GM18909 (cell line): Measurements from ENCODE around the gene ZFR.
A peak's percentile ranks its signal among the peaks of the same experiment; 100 is the strongest.
"Not testable (repeated sequence)": the region's sequence is repeated elsewhere in the genome, so short reads cannot be mapped to it uniquely, and the experiment has no call there.

Experiments used
- ATAC-seq: cut with Tn5 transposase; IDR thresholded peaks from one replicate; pipeline ENCODE4 v1.9.1; 2021; ENCODE audit warnings: mild to moderate bottlenecking; ENCODE audit not compliant: unreplicated experiment, poor library complexity

ZFR gene

DNA sequence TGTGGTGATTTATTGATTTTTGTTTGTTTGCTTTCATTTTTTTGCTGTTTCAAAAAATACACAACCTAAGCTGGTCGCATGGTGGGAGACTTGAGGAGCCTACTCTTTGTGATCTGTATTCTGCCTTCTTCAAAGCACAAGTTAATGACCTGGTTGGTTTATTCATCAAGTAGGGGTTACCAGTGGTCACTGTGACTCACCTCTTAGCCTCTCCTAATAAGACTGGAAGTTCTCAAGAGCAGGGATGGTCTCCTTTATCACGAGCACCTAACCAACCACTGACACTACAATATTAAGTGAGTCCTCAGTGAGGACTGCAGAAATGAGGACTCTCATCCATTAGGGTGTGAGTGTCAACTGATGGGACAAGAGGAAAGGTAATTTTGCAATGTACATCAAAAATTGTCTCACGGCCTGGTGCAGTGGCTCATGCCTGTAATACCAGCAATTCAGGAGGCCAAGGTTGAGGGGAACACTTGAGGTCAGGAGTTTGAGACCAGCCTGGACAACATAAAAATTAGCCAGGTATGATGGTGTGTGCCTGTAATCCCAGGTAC, 118.2 kb downstream of the ZFR start:
- ATAC-seq, result no peak

DNA sequence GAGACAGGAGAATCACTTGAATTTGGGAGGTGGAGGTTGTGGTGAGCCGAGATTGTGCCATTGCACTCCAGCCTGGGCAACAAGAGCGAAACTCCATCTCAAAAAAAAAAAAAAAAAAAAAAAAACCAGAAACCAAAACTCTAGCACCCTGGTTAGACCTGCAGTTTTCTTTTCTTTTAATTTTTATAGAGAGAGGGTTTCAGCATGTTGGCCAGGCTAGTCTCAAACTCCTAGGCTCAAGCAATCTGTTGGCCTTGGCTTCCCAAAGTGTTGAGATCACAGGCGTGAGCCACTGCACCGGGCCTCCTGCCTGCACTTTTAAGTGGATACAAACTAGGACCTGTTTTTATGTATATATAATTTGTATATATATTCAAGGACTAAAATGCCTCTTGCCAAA, 118.9 kb downstream of the ZFR start:
- no peak for ATAC-seq

DNA sequence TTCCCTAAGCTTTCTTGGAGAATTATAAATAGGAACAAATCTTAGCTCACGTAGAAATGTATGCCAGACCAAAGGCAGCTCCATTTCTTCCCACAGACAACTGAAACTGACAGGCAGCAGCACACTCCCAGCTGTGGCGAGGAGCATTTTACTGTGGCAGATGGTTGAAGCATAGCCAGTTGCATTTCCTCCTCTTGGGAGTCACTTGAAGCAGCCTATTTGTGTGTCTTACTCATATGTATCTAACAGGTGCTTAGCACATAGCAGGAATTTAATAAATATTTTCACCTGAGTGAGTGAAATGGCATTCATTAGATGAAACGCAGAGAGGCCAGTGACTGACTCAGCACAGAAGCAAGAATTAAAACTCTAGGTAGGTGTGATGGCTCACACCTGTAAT, 119.5 kb downstream of the ZFR start:
- peak; percentile 62 for ATAC-seq

DNA sequence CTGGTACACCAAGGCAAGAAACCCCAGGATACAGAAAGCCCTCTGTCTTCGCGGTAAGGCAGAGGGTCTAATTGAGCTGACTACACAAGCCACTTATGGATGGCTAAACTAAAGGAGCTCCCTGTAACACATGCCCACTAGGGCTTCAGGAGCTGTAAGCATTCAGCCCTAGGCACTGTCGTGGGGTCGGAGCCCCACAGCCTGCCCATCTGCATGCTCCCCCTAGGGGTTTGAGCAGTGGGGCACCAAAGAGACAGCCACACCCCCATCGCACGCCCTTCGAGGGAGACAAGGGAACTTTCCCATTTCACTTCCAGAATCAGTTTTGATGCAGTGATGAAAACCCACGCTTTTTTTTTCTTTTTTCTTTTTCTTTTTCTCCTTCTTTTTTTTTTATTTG, 120.8 kb downstream of the ZFR start:
- ATAC-seq, result no peak

DNA sequence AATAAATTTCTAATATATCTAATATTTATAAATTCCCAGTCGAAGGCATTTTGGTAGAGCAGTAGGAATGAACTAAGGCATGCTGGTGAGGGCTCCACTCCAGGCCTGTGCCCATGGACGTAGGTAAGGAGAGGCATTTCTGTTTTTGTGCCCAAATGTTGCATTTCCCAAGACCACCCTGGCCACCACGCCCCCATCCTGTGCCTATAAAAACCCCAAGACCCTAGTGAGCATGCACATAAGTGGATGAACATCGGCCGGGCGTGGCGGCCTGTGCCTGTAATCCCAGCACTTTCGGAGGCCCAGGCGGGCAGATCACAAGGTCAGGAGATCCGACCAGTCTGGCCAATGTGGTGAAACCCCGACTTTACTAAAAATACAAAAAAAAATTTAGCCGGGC, 121.7 kb downstream of the ZFR start:
- ATAC-seq, result no peak

DNA sequence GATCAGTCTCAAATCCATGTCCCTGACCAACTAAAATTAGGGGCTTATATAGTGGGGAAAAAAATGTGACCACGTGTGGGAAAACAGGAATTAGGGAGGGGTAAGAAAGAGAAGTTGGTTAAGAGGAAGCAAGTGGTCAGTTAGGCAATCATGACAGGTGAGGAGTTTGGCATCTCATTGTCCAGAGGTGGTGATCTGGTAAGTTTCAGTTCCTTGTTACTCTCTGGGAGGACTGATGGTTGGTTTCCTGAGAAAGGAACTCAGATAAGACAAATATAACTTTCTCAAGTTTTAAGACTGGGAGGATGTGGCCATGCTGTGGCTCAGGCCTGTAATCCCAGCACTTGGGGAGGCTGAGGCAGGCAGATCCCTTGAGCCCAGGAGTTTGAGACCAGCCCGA, 122.8 kb downstream of the ZFR start:
- ATAC-seq, result not testable (repeated sequence)

DNA sequence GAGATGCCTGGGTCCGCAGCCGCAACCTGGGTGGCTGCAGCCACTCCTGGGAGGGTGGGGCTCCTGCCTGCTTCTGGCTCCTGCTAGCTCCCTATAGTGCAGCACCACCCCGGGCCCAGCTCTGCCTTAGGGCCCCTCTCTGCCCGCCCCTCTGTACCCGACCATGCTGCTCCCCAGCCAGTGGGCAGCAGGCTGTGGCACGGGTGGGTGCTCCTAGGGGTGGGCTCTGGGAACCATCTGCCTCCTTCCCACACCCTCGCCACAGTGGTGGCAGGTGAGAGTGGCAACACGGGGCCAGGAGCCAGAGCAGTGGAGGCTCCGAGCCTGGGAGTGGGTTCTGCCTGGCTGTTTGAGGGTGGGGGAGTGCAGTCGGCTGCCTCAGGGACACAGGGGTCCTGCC, 124.0 kb downstream of the ZFR start:
- ATAC-seq, result no peak

DNA sequence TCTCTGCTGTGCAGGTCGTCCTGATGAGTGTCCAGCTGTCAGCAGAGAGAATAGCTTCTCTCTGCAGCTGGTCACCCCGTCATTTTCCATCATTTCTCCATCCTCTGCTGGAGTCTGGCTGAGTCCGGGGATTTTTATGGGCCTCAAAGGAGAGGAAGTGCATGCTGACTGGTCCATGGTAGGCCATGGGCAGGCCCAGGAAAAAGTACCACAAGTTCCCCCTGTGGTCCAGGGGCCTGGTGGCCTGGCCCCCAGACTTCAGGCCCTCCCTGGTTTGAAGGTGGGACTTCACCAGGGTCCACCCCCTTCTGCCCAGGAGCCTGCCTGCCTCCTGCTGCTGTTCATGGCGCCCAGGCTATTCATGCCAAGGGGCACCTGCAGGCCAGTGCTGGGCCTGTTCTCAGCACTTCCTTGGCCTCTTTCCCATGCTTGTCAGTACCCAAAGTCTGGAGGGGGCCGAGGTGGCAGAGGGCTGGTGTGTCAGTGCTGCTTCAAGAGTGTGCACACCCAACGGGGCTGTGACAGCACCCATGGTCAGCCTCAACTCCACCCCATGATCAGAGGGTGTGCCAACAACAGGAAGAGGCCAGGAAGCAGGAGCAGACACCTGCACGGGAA, 124.5 kb downstream of the ZFR start:
- ATAC-seq, result no peak

DNA sequence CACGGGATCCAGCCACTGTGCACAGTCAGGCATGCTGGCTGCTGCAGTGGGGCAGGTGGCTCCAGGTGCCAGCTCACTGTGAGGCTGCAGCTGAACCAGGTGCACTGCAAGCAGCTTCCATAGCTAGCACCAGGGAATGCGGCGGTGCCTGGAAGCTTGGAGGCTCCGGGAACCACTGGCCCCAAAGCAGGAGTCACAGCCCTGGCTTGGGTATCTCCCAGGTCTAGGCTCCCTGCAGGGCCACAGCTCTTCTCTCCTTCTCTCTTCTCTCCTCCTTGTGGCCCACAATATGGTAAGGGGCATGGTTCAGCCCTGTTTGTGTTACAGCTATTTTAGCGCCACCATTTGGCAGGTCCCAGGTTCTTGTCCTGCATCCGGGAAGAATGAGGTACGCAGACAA, 125.1 kb downstream of the ZFR start:
- no peak for ATAC-seq

DNA sequence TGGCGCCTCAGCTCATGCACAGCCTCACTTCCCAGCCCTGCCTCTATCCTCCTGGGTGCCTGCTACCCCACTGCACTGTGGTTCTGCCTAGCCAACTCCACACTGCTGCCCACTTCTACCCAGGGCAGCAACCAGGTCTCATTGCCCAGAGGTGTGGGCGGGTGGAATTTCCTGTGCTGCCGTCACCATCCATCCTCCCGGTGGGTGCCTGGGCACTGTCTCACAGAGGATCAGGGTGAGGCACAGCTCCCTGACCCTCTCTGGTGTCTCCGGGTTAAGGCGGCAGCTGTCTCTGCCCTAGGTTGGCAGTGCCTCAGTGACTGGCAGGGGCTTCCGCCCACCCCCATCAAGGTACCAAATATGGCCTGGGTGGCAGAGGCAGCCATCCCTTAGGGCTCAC, 127.5 kb downstream of the ZFR start:
- ATAC-seq, result no peak

DNA sequence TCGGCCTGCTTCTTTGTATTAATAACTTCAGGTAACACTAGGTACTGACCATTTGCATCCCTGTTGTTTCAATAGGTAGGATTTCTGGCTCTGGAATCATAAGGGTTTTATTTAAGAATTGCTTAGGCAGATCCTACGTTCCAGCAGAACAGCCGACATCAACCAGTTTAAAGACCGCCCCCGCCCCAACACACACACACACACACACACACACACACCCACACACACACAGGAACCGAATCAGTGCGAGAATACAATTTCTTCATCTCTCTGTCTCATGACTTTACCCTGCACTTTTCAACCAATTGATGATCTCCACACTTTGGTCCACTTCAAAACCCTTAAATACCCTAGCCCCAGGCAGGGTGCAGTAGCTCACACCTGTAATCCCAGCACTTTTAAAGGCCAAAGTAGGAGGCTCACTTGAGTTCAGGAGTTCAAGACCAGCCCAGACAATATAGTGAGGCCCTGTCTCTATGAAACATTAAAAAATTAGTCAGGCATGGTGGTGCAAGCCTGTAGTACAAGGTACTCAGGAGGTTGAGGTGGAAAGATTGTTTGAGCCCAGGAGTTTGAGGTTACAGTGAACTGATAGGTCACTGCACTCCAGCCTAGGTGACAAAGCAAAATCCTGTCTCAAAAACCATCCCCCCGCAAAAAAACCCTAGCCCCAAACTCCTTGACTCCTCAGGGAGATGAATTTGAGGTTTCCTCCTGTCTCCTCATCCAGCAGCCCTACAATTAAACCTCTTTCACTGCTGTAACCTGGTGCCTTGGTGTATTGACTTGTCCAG, 129.1 kb downstream of the ZFR start:
- ATAC-seq, result no peak

DNA sequence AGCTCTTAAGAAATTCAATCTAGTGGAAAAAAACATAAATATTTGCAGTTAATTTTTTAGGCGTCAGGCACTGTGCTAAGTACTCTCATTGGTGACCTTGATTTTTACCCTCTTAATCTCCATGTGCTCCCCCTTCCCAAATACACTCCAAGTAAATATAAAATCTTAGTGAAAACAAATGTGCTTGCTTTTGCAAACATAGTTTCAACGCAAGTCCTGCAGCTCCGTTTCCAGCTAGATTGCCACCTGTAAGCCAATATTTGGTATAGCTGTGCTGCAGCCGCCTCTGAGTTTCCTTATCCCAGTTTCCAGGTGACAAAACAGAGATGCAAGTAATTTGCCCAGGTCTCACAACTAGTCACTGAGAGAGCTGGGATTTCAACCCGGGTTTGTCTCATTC, 129.9 kb downstream of the ZFR start:
- ATAC-seq, result no peak

DNA sequence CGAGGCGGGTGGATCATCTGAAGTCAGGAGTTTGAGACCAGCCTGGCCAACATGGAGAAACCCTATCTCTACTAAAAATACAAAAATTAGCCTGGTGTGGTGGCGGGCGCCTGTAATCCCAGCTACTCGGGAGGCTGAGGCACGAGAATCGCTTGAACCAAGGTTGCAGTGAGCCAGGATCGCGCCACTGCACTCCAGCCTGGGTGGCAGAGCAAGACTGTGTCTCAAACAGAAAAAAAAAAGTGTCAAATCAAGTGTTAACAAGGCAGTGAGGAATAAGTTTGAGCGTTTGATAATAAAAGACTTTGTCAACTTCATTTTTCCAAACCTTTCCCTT, 130.4 kb downstream of the ZFR start:
- not testable (repeated sequence) for ATAC-seq

DNA sequence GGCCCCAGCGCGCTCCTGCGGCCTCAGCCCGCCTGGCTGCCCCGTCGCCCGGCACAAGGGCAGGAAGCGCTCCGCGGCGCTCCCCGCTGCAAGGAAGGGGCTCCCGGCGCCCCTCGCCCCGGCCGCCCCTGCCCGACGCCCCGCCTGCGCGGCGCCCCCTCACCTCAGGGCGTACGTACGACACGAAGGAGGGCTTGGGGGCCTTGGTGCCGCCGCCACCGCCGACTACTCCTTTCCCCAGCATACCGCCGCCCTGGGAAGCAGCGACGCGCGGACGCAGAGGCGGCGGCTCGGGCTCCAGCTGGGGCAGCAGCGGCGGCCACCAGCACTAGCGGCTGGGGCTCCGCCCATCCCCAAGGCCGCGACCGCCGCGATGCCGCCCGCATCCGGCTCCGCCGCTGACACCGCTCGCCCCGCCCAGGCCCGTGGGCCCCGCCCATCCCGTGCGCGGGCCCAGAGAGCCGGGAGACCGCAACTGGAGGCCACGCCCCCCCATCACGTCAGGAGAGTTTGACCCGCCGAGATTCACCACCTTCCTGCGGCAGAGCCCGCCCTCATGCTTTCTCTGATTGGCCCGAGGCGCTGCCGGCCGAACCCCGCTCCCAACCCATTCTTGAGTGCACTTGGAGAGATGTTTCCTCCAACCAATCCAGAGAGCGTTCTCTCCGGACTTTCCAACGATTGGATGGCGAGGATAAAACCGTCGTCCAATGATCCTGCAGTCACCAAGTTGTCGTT, 131.8 kb downstream of the ZFR start, which contains the start of gene MTMR12:
Gene MTMR12 (minus strand): TSS at position 345 of the 738 bp plus-strand sequence. CDS start 101 bp downstream, at position 244.
- peak; percentile 95 for ATAC-seq

DNA sequence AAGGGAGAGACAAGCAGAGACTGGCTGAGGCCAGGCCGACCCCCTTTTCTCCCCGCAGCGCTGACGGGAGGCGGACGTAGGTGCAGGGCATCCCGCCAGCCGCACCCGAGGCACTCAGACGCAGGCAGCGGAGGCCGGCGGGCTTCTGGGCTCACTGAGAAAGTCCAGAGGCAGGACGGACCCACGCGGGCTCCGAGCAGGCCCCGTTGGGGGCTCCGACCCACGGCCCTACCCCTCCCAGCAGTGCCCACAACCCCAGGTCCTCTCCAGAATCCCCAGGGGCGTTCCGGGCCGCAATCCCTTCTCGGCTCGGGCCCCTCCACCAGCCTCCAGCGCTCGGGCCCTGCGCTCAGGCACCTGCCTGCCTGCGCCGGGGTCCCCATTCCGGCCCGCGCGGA, 132.3 kb downstream of the ZFR start:
- peak; percentile 32 for ATAC-seq

DNA sequence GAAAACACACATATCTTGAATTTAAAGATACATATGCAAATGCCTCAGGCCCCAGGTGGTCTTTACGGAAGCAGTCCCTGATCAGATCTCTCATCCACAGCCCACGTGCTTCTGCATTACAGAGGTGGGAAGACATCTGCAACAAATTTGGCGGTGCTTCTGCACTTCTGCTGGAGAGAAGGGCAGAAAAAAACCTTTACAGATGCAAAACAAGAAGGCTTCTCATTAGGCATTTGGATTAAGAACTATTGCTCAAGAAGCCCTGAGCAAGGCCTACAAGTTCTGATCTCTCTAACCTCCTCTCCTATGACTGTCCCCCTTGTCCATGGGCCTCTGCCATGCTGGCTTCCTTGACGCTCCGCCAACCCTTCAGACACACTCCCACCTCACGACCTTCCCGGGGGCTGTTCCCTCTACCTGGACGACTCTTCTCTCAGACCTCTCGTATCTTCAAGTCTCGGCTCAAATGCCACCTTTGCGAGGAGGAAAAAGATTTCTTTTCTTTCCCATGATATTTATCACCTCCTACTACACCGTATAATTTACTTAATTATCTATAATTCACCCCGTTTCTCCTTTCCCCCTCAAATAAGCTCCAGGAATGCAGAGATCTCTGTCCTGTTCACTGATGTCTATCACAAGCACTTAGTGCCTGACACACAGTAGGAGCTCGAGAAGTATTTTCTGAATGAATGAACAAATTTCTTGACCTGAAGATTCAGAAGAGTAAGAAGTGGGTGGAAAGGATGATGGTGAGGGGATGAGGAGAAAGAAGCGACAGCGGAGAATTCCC, 132.9 kb downstream of the ZFR start:
- no peak for ATAC-seq

DNA sequence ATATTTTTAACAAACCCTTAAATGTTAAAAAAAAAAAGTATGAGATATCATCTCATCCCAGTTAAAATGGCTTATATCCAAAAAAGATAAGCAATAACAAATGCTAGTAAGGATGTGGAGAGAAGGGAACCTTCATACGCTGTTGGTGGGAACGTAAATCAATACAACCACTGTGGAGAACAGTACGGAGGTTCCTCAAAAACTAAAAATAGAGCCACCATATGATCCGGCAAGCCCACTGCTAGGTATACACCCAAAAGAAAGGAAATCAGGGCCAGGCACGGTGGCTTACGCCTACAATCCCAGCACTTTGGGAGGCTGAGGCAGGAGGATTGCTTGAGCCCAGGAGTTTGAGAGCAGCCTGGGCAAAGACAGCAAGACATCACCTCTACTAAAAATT, 134.8 kb downstream of the ZFR start:
- ATAC-seq, result no peak

DNA sequence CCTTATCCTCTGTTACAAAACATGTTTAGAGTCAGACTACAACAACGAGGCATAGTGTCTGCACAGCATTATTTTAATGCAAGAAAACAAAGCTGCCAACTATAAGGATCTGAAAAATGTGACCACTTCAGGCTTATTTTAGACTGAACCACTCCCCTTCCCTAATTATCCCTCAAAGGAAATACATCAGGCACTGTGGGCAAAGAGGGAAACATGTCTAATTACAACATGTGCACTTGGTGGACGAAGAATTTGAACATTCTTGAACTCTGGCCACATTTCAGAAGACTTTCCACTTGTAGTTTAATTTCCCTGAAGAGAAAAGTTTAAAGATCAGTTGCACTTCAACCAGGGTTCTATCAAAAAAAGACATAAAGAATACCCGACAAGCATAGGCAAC, 135.6 kb downstream of the ZFR start:
- ATAC-seq, result no peak

DNA sequence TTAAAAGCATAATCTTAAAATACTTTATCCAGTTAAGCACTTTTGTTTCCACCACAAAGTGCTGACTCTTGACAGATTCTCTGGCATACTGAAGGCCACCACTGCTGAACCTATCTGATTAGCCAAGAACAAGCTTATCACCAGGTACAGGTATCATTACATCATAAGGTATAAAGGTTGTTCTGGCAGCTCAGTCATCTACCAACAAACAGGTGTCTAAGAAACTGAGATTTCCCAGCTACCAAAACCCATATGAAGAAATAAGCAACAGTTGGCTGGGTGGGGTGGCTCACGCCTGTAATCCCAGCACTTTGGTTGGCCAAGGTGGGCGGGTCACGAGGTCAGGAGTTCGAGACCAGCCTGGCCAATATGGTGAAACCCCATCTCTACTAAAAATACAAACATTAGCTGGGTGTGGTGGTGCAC, 136.8 kb downstream of the ZFR start:
- ATAC-seq, result no peak

DNA sequence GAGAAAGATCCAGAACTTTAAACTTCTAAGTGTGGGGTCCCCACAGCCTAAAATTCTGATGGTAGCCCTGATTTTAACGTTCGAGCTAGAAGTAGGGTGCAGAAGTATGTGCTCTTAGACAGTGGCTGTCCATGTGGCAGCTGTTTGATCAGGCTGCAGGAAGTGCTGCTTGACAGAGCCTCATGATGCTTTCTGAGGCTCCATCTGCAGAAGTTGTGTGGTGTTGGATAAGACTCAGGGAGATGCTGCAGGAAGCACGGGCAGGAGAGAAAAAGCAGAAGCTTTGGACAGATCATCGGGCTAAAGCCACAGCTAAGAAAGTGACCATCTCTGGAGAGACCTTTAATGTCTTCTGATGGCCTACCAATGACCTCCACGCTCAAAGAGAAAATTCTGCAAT, 139.9 kb downstream of the ZFR start:
- ATAC-seq, result no peak
